Liver (tissue), 9 donors: ENCODE data around the gene IGSF3. TPM values are rescaled to one million over a fixed set of nuclear protein-coding genes. Genes with fewer than 3 reads are reported as not detected.

Experiments
- DNase-seq: peaks from one replicate; pipeline ENCODE4 v3.0.0-alpha.2; 2017; ENCODE audit warnings: low spot score
- H3K27ac ChIP-seq, 2 donors: one replicate each; pipeline ENCODE4 v1.7.0; 2013; ENCODE audit warnings: inconsistent platforms in 2 of 2, low read length in 2 of 2, control low read depth in 1 of 2, low read depth in 1 of 2, mild to moderate bottlenecking in 1 of 2
- H3K27me3 ChIP-seq, 4 donors: one replicate each; pipeline versions ENCODE4 v1.6.1 to v1.7.0; 2013; ENCODE audit warnings: low read length in 3 of 4, inconsistent platforms in 1 of 4, mild to moderate bottlenecking in 1 of 4, moderate library complexity in 1 of 4; ENCODE audit not compliant: control insufficient read depth in 4 of 4, insufficient read depth in 4 of 4
- H3K36me3 ChIP-seq, 4 donors: one replicate each; pipeline versions ENCODE4 v1.6.1 to v1.7.0; 2013; ENCODE audit warnings: low read length in 3 of 4, mild to moderate bottlenecking in 3 of 4, low read depth in 1 of 4, moderate library complexity in 1 of 4; ENCODE audit not compliant: control insufficient read depth in 4 of 4, insufficient read depth in 3 of 4
- H3K4me1 ChIP-seq, 4 donors: one replicate each; pipeline versions ENCODE4 v1.6.1 to v1.7.0; 2013; ENCODE audit warnings: low read length in 3 of 4, mild to moderate bottlenecking in 3 of 4, moderate library complexity in 1 of 4; ENCODE audit not compliant: control insufficient read depth in 4 of 4, insufficient read depth in 4 of 4
- H3K4me3 ChIP-seq, 3 donors: one replicate each; pipeline versions ENCODE4 v1.6.1 to v1.7.0; 2013; ENCODE audit warnings: low read length in 3 of 3, control low read depth in 1 of 3, low read depth in 1 of 3, mild to moderate bottlenecking in 1 of 3
- H3K9ac ChIP-seq, 2 donors: one replicate each; pipeline ENCODE4 v1.7.0; 2013; ENCODE audit warnings: low read length in 2 of 2, mild to moderate bottlenecking in 2 of 2, moderate library complexity in 2 of 2, control low read depth in 1 of 2, low read depth in 1 of 2
- H3K9me3 ChIP-seq, 4 donors: one replicate each; pipeline versions ENCODE4 v1.6.1 to v1.7.0; 2013; ENCODE audit warnings: low read length in 3 of 4; ENCODE audit not compliant: control insufficient read depth in 4 of 4
- ATF3 ChIP-seq: IDR thresholded peaks from 2 replicates; pipeline ENCODE4 v1.6.1; 2016; ENCODE audit warnings: antibody characterized with exemption
- EGR1 ChIP-seq, 2 donors: IDR thresholded peaks; 2 replicates each; pipeline ENCODE4 v1.6.1; 2016 to 2018; ENCODE audit warnings: antibody characterized with exemption in 2 of 2, low read depth in 2 of 2
- FOXA1 ChIP-seq: IDR thresholded peaks from 2 replicates; pipeline ENCODE4 v1.6.1; 2016; ENCODE audit warnings: antibody characterized with exemption
- FOXA2 ChIP-seq: IDR thresholded peaks from 2 replicates; pipeline ENCODE4 v1.6.1; 2016; ENCODE audit warnings: antibody characterized with exemption
- GABPA ChIP-seq, 2 donors: IDR thresholded peaks in 1 of 2; conservative IDR thresholded peaks in 1 of 2; 2 replicates each; pipeline ENCODE4 v1.6.1; 2016; ENCODE audit warnings: antibody characterized with exemption in 2 of 2, mild to moderate bottlenecking in 1 of 2, moderate library complexity in 1 of 2
- HNF4A ChIP-seq, 2 donors: conservative IDR thresholded peaks; 2 replicates each; pipeline ENCODE4 v1.6.1; 2016; ENCODE audit warnings: antibody characterized with exemption in 2 of 2, mild to moderate bottlenecking in 2 of 2
- HNF4G ChIP-seq: IDR thresholded peaks from 2 replicates; pipeline ENCODE4 v1.6.1; 2016; ENCODE audit warnings: antibody characterized with exemption
- RAD21 ChIP-seq, 2 donors: IDR thresholded peaks; 2 replicates each; pipeline ENCODE4 v1.6.1; 2016; ENCODE audit warnings: antibody characterized with exemption in 2 of 2, mild to moderate bottlenecking in 2 of 2
- RXRA ChIP-seq, 2 donors: IDR thresholded peaks; 2 replicates each; pipeline ENCODE4 v1.6.1; 2017 to 2018; ENCODE audit warnings: antibody characterized with exemption in 2 of 2, mild to moderate bottlenecking in 1 of 2
- SP1 ChIP-seq: IDR thresholded peaks from 2 replicates; pipeline ENCODE4 v1.6.1; 2018; ENCODE audit warnings: antibody characterized with exemption, mild to moderate bottlenecking
- TAF1 ChIP-seq: conservative IDR thresholded peaks from 2 replicates; pipeline ENCODE4 v1.6.1; 2016; ENCODE audit warnings: antibody characterized with exemption, mild to moderate bottlenecking
- YY1 ChIP-seq: IDR thresholded peaks from 2 replicates; pipeline ENCODE4 v1.6.1; 2016; ENCODE audit warnings: antibody characterized with exemption, mild to moderate bottlenecking
- WGBS: extraction: QIAGEN DNeasy Blood & Tissue Kit; methylation state at CpG from one replicate; pipeline ENCODE4 v1.1.7; 2013; 5-methylcytosine and 5-hydroxymethylcytosine counted together
- polyA plus RNA-seq, 2 donors: library from polyadenylated mRNA; stranded (reverse) in 1 of 2; unstranded in 1 of 2; fragments of 200-250 nt in 1 of 2; fragments of >200 nt in 1 of 2; fragmentation: Nextera tagmentation in 1 of 2; extraction: Ambion mirVana in 1 of 2; gene quantifications; one replicate each; pipeline versions ENCODE4 v1.2.1 to v1.2.3, GENCODE V29; 2013 to 2015
- total RNA-seq, 2 donors: library from RNA; depleted of rRNA; stranded (reverse); fragments of >200 nt; gene quantifications; one replicate each; pipeline ENCODE4 v1.2.3, GENCODE V29; 2014
- TF ChIP-seq, protein P1 (sequence below): fragments of 150-350 bp; IDR thresholded peaks from 2 replicates; pipeline ENCODE4 v1.5.1; 2017; ENCODE audit warnings: improper control_type of control experiment, low read depth, low read length; ENCODE audit not compliant: missing input control
- TF ChIP-seq, protein P2 (sequence below): IDR thresholded peaks from 2 replicates; pipeline ENCODE4 v1.6.1; 2016; ENCODE audit warnings: antibody characterized with exemption
- TF ChIP-seq, protein P3 (sequence below): IDR thresholded peaks from 2 replicates; pipeline ENCODE4 v1.6.1; 2016; ENCODE audit warnings: antibody characterized with exemption, mild to moderate bottlenecking
- donor health status: healthy.
- donor health status: healthy.
- donor health status: healthy.
- donor health status: healthy.
- donor health status: healthy.

IGSF3 gene
- total and polyA plus RNA-seq, 4 donors = 0.14 to 5.4 (median 0.68) TPM

- TF ChIP-seq, protein P1, sequence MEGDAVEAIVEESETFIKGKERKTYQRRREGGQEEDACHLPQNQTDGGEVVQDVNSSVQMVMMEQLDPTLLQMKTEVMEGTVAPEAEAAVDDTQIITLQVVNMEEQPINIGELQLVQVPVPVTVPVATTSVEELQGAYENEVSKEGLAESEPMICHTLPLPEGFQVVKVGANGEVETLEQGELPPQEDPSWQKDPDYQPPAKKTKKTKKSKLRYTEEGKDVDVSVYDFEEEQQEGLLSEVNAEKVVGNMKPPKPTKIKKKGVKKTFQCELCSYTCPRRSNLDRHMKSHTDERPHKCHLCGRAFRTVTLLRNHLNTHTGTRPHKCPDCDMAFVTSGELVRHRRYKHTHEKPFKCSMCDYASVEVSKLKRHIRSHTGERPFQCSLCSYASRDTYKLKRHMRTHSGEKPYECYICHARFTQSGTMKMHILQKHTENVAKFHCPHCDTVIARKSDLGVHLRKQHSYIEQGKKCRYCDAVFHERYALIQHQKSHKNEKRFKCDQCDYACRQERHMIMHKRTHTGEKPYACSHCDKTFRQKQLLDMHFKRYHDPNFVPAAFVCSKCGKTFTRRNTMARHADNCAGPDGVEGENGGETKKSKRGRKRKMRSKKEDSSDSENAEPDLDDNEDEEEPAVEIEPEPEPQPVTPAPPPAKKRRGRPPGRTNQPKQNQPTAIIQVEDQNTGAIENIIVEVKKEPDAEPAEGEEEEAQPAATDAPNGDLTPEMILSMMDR = no peak
- TF ChIP-seq EGR1 (IDR thresholded peaks at IDR 0.05; ENCODE audit: low read depth in 2 of 2) = no peak
- TF ChIP-seq, protein P2, sequence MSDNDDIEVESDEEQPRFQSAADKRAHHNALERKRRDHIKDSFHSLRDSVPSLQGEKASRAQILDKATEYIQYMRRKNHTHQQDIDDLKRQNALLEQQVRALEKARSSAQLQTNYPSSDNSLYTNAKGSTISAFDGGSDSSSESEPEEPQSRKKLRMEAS = no peak
- no peak for TF ChIP-seq ATF3
These were observed 79.9 kb downstream of the IGSF3 start (continued) for GRCh38 chr1:116587501-116588227.

GRCh38 chr1:116586741-116587143 lies 80.8 kb downstream of the IGSF3 start:
- Histone ChIP-seq H3K36me3 (no peaks in the 10 kb centered on the region), H3K27me3 (no peaks in the 10 kb centered on the region), H3K4me1 (no peaks in the 10 kb centered on the region), H3K27ac (no peak overlapping the region), H3K4me3 (no peak overlapping the region), H3K9me3 (no peaks in the 10 kb centered on the region), H3K9ac (no peak overlapping the region)
- no peak for DNase-seq
- TF ChIP-seq HNF4G = no peak
- TF ChIP-seq FOXA1 = no peak
- no peak for TF ChIP-seq YY1
- no peak for TF ChIP-seq TAF1
- no peak for TF ChIP-seq SP1
- no peak for TF ChIP-seq RXRA (IDR thresholded peaks at IDR 0.05)
- TF ChIP-seq, protein P3, sequence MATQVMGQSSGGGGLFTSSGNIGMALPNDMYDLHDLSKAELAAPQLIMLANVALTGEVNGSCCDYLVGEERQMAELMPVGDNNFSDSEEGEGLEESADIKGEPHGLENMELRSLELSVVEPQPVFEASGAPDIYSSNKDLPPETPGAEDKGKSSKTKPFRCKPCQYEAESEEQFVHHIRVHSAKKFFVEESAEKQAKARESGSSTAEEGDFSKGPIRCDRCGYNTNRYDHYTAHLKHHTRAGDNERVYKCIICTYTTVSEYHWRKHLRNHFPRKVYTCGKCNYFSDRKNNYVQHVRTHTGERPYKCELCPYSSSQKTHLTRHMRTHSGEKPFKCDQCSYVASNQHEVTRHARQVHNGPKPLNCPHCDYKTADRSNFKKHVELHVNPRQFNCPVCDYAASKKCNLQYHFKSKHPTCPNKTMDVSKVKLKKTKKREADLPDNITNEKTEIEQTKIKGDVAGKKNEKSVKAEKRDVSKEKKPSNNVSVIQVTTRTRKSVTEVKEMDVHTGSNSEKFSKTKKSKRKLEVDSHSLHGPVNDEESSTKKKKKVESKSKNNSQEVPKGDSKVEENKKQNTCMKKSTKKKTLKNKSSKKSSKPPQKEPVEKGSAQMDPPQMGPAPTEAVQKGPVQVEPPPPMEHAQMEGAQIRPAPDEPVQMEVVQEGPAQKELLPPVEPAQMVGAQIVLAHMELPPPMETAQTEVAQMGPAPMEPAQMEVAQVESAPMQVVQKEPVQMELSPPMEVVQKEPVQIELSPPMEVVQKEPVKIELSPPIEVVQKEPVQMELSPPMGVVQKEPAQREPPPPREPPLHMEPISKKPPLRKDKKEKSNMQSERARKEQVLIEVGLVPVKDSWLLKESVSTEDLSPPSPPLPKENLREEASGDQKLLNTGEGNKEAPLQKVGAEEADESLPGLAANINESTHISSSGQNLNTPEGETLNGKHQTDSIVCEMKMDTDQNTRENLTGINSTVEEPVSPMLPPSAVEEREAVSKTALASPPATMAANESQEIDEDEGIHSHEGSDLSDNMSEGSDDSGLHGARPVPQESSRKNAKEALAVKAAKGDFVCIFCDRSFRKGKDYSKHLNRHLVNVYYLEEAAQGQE = no peak
- no peak for TF ChIP-seq GABPA (IDR thresholded peaks at IDR 0.05 in 1 of 2, conservative IDR thresholded peaks at IDR 0.05 in 1 of 2)
- no peak for TF ChIP-seq FOXA2
- TF ChIP-seq ATF3 = no peak
- no peak for TF ChIP-seq HNF4A (conservative IDR thresholded peaks at IDR 0.05)
- 85% methylated on average over 3 of the region's 3 CpGs for WGBS

GRCh38 chr1:116585886-116586285 lies 81.6 kb downstream of the IGSF3 start:
- H3K9me3 ChIP-seq = no peaks in the 10 kb centered on the region
- WGBS = 81% methylated on average over 1 of the region's 1 CpG
- H3K36me3 ChIP-seq = no peaks in the 10 kb centered on the region
- H3K4me1 ChIP-seq = no peaks in the 10 kb centered on the region
- DNase-seq = no peak
- H3K27me3 ChIP-seq = no peaks in the 10 kb centered on the region
- no peak overlapping the region for H3K27ac ChIP-seq
- H3K9ac ChIP-seq = no peak overlapping the region
- H3K4me3 ChIP-seq = no peak overlapping the region
- no peak for TF ChIP-seq RAD21 (IDR thresholded peaks at IDR 0.05)
- no peak for TF ChIP-seq YY1
- no peak for TF ChIP-seq SP1
- no peak for TF ChIP-seq RXRA (IDR thresholded peaks at IDR 0.05)
- TF ChIP-seq, protein P2 = no peak
- no peak for TF ChIP-seq TAF1
- TF ChIP-seq, protein P3 = no peak
- no peak for TF ChIP-seq HNF4A (conservative IDR thresholded peaks at IDR 0.05)
- no peak for TF ChIP-seq GABPA (IDR thresholded peaks at IDR 0.05 in 1 of 2, conservative IDR thresholded peaks at IDR 0.05 in 1 of 2)
- TF ChIP-seq ATF3 = no peak
